Erythroblast (primary cell): Measurements from ENCODE around the gene PHC2.

Experiments
- GATA1 ChIP-seq: IDR thresholded peaks from 2 replicates; pipeline ENCODE4 v1.6.1; 2011; ENCODE audit warnings: low read depth, mild to moderate bottlenecking, control low read depth, low read length, moderate library complexity
- POLR2A ChIP-seq: IDR thresholded peaks from 2 replicates; pipeline ENCODE4 v1.6.1; 2011; ENCODE audit warnings: mild to moderate bottlenecking, low read length

DNA sequence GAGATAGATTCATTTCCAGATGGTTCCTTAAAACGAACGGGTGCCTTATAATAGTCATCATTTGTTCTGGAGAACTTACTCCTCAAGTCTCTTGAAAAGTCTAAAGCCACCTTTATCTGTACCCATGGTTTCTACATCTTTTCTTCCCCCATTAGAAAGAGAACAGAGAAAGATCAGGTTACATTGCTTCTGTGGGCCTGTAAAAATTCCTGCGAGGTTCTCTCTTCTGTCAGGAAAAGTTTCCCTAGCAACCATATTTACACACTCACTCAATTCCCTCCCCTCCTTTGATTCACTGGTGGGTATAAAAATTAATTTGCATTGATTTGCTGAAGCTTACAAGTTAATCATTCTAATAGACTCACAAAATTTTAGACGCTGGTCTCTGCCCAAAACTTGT lies 6.7 kb downstream of the PHC2 start:
- TF ChIP-seq POLR2A (no peak), GATA1 (no peak)
